Lower leg skin (tissue), 3 donors: ENCODE results near the gene HHIPL2.

Source experiments
- POLR2A ChIP-seq, 2 donors: fragments of 450-650 bp; IDR thresholded peaks; one replicate each; pipeline ENCODE4 v1.6.1; 2016 to 2017; ENCODE audit warnings: antibody characterized with exemption in 2 of 2, mild to moderate bottlenecking in 1 of 2, moderate library complexity in 1 of 2
- TF ChIP-seq, protein P1 (sequence below), 3 donors: fragments of 450-650 bp; IDR thresholded peaks; one replicate each; pipeline ENCODE4 v1.5.1; 2016; ENCODE audit warnings: antibody characterized with exemption in 3 of 3, mild to moderate bottlenecking in 3 of 3, moderate library complexity in 2 of 3

DNA sequence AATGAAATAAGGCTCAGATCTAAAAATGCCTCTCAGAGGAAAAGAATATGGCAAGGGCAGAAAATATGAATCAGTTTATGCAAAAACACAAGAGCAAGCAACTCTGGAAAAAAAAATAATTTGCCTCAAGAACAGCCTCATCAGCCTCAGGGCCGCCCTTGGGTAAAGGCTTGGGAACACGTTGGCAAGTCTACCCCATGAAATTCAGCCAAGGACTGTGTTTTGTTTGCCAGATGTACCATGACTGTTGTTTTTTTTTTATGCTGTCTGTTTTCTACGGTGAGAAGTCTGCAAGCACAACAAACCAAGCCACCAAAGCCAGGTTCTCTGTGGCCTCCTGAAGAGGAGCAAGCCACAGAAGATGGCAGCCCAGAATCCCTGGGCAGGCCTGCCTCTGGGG lies 18.0 kb downstream of the HHIPL2 start:
- TF ChIP-seq, protein P1, sequence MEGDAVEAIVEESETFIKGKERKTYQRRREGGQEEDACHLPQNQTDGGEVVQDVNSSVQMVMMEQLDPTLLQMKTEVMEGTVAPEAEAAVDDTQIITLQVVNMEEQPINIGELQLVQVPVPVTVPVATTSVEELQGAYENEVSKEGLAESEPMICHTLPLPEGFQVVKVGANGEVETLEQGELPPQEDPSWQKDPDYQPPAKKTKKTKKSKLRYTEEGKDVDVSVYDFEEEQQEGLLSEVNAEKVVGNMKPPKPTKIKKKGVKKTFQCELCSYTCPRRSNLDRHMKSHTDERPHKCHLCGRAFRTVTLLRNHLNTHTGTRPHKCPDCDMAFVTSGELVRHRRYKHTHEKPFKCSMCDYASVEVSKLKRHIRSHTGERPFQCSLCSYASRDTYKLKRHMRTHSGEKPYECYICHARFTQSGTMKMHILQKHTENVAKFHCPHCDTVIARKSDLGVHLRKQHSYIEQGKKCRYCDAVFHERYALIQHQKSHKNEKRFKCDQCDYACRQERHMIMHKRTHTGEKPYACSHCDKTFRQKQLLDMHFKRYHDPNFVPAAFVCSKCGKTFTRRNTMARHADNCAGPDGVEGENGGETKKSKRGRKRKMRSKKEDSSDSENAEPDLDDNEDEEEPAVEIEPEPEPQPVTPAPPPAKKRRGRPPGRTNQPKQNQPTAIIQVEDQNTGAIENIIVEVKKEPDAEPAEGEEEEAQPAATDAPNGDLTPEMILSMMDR (IDR thresholded peaks at IDR 0.05) = no peak
- TF ChIP-seq POLR2A (IDR thresholded peaks at IDR 0.05) = no peak
